ENCODE results near the gene GGCT.

The GGCT gene

GRCh38 chr7:30525429-30525828 is 20.8 kb upstream of the GGCT start:
- no peak for TF ChIP-seq SIN3A (IDR thresholded peaks at IDR 0.05; ENCODE audit: borderline replicate concordance, insufficient read depth, low read length)
- no peak for TF ChIP-seq REST (IDR thresholded peaks at IDR 0.05; ENCODE audit: insufficient read depth in 1 of 2, low read depth in 2 of 2, low read length in 2 of 2)
- no peak for TF ChIP-seq POLR2AphosphoS5 (IDR thresholded peaks at IDR 0.05; ENCODE audit: low read depth, low read length)
- TF ChIP-seq TAF1 (IDR thresholded peaks at IDR 0.05; ENCODE audit: borderline replicate concordance, insufficient read depth, low read length): no peak
- no peak for TF ChIP-seq FOXP2 (optimal IDR thresholded peaks at IDR 0.05; ENCODE audit: borderline replicate concordance, extremely low read depth, extremely low read length, insufficient read depth)

- no peak for TF ChIP-seq REST (IDR thresholded peaks at IDR 0.05; ENCODE audit: insufficient read depth in 1 of 2, low read depth in 2 of 2, low read length in 2 of 2)
- no peak for TF ChIP-seq SIN3A (IDR thresholded peaks at IDR 0.05; ENCODE audit: borderline replicate concordance, insufficient read depth, low read length)
- TF ChIP-seq TAF1 (IDR thresholded peaks at IDR 0.05; ENCODE audit: borderline replicate concordance, insufficient read depth, low read length): no peak
- no peak for TF ChIP-seq POLR2AphosphoS5 (IDR thresholded peaks at IDR 0.05; ENCODE audit: low read depth, low read length)
- TF ChIP-seq FOXP2 (optimal IDR thresholded peaks at IDR 0.05; ENCODE audit: borderline replicate concordance, extremely low read depth, extremely low read length, insufficient read depth): no peak
Measured at GRCh38 chr7:30524545-30524944, 19.9 kb upstream of the GGCT start.

- TF ChIP-seq SIN3A (IDR thresholded peaks at IDR 0.05; ENCODE audit: borderline replicate concordance, insufficient read depth, low read length): no peak
- no peak for TF ChIP-seq REST (IDR thresholded peaks at IDR 0.05; ENCODE audit: insufficient read depth in 1 of 2, low read depth in 2 of 2, low read length in 2 of 2)
- no peak for TF ChIP-seq POLR2AphosphoS5 (IDR thresholded peaks at IDR 0.05; ENCODE audit: low read depth, low read length)
- no peak for TF ChIP-seq TAF1 (IDR thresholded peaks at IDR 0.05; ENCODE audit: borderline replicate concordance, insufficient read depth, low read length)
- TF ChIP-seq FOXP2 (optimal IDR thresholded peaks at IDR 0.05; ENCODE audit: borderline replicate concordance, extremely low read depth, extremely low read length, insufficient read depth): no peak
Measured at GRCh38 chr7:30523466-30523865, 18.8 kb upstream of the GGCT start.

GRCh38 chr7:30522159-30522558 is 17.5 kb upstream of the GGCT start:
- TF ChIP-seq FOXP2 (optimal IDR thresholded peaks at IDR 0.05; ENCODE audit: borderline replicate concordance, extremely low read depth, extremely low read length, insufficient read depth) (no peak), POLR2AphosphoS5 (IDR thresholded peaks at IDR 0.05; ENCODE audit: low read depth, low read length) (no peak), TAF1 (IDR thresholded peaks at IDR 0.05; ENCODE audit: borderline replicate concordance, insufficient read depth, low read length) (no peak), SIN3A (IDR thresholded peaks at IDR 0.05; ENCODE audit: borderline replicate concordance, insufficient read depth, low read length) (no peak), REST (IDR thresholded peaks at IDR 0.05; ENCODE audit: insufficient read depth in 1 of 2, low read depth in 2 of 2, low read length in 2 of 2) (no peak)

- TF ChIP-seq SIN3A (IDR thresholded peaks at IDR 0.05; ENCODE audit: borderline replicate concordance, insufficient read depth, low read length) (no peak), REST (IDR thresholded peaks at IDR 0.05; ENCODE audit: insufficient read depth in 1 of 2, low read depth in 2 of 2, low read length in 2 of 2) (no peak), POLR2AphosphoS5 (IDR thresholded peaks at IDR 0.05; ENCODE audit: low read depth, low read length) (no peak), TAF1 (IDR thresholded peaks at IDR 0.05; ENCODE audit: borderline replicate concordance, insufficient read depth, low read length) (no peak), FOXP2 (optimal IDR thresholded peaks at IDR 0.05; ENCODE audit: borderline replicate concordance, extremely low read depth, extremely low read length, insufficient read depth) (no peak)
Measured at GRCh38 chr7:30521532-30521931, 16.9 kb upstream of the GGCT start.
